Fibroblast of peridontal ligament (primary cell): ENCODE results near the gene ARHGEF7.

Experiments used
- DNase-seq: peaks from one replicate; pipeline ENCODE4 v3.0.0-alpha.2; 2010; ENCODE audit errors: extremely low read depth

Gene ARHGEF7

DNA sequence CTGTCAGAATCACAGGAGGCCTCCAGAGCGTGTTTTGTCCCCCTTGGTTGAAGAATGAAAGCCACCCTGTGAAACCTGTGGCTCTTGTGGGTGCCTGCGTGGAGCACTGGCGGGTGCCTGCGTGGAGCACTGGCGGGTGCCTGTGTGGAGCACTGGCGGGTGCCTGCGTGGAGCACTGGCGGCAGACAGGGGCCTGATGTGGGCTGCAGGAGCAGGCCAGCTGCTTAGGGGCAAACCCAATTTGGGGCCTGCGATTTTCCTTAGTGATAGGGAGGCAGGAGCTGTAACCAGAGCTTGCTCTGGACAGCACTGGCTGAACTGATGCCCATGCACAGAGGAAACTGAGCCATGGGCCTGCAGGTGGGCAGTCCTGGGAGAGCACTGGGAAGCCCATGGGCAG lies 24.3 kb downstream of the ARHGEF7 start:
- no peak for DNase-seq

DNA sequence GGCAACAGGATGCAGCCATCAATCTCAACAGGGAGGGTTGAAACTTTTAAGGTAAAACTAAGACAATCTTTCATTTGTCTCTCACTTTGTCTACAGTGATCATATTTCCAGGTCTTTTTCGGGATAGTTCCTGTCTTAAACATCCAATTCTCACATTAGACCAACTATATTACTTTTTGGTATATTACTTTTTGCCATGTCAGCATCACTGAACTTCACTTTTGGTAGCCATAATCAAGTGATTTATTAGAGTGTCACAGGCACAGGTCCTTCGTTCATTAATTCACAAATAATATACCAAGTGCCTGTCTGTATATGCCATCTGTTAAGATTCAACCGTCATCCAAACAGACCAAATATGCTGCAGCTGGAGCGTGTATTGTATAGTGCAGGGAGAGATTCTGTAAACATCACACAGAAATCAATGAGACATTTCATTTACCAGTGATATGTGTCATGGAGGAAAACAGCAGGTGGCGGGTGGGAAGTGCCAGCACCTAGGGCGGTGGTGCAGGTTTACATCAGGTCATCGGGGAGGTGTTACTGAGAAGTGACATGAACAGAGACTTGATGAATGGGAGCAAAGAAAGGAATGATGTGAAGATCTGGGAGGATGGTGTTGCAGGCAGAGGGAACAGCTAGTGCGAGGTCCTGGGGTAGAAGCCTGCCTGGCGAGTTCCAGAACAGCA lies 24.9 kb downstream of the ARHGEF7 start:
- no peak for DNase-seq

DNA sequence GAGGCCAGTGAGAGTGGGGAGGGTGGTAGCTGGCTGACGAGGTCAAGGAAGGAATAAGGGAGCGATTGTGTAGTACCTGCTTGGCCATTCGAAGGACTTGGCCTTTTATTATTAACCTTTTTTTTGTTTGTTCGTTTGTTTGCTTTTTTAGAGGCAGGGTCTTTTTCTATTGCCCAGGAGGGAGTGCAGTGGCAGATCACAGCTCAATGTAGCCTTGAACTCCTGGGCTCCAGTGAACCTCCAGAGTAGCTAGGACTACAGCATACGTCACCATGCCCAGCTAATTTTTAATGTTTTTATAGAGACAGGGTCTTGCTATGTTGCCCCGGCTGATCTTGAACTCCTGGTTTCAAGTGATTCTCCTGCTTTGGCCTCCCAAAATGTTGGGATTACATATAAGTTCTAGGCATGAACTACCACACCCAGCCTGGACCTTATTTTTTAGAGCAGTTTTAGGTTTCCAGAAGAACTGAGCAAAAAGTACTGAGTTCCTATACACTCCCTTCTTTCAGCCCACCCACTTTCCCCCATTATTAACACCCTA lies 25.5 kb downstream of the ARHGEF7 start:
- DNase-seq, result no peak

DNA sequence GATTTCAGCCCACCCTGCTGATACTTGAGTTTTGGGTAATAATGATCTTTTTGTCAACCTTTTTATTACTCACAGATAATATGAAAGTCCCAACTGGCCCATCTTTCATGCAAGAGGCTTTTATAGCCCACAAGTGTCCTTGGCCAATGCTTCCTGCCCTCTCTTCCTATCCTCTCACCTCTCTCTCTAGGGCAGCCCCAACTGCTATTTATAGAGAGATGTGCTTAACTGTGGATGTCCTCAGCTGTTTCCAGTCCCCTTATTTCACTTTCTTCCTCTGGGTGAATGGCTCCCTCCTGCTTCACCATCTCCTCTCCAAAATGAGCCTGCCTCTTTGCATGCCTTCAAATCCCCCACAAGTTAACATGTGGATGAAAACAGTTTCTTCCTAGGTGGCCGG lies 27.4 kb downstream of the ARHGEF7 start:
- no peak for DNase-seq

DNA sequence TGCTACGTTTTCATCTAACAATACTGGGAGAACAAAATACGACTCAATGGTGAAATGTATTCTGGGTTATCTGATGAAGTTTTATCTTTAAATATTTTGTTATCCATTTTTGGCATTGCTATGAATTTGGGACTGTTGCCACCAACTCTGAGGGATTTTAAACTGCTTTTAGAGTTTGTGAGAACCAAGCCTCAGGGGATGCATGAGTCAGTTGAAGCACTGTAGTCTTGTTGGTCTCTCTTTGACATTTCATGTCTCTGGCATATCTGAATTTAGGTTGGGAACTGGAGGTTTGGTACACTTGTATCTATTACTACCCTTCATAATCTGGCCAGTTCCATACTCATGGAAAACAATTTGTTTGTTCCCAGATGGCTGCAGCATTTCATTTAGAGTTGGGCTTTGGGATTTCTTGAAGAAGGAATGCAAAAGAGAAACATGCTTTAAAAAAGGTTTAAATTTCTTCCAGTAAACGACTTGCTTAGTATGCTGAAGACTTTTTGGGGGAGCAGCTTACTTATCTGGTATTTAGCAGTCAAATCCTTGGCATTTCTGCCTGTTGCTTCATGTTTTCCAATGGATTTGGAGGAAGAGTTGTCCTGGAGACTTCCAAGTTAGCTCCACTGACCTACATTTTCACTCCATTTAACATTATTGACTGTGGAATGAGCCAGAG lies 28.9 kb downstream of the ARHGEF7 start:
- DNase-seq, result peak; percentile 53

DNA sequence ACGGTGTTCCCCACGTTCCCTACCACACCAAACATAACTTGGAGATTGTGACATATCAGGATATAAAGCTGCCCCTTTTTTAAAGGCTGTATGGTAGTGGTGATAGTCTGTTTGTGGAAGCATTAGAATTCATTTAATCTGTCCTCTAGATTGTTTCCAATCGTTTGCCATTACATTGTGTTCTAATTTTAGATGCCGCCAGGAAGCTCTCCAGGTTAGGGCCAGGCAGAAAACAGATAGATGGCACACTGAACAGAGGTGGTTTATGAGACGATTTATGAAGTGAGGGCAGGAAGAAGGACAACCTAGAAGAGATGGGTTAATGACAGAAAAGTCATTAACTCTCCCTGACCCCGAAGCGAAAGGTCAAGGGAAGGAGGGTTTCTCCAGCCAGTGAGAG lies 30.0 kb downstream of the ARHGEF7 start:
- DNase-seq, result no peak

DNA sequence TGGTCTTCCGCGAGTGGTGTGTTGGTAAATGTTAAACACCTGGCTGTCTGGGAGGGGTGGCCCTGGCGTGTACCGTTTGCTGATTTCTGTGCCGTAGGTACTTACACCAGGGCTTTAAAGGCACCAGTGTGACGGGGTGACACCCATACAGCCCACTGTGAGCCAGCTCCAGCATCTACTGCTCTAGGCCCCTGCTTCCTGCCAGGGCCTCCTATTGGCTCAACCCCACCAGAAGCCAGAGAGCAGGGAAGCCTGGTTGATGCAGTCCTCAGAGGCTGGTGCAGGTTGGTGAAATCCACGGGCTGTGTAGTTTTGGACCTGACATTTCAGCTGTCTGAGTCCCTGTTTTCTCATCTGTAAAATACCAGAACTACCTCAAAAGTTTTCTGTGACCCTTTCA lies 30.4 kb downstream of the ARHGEF7 start:
- DNase-seq, result no peak

DNA sequence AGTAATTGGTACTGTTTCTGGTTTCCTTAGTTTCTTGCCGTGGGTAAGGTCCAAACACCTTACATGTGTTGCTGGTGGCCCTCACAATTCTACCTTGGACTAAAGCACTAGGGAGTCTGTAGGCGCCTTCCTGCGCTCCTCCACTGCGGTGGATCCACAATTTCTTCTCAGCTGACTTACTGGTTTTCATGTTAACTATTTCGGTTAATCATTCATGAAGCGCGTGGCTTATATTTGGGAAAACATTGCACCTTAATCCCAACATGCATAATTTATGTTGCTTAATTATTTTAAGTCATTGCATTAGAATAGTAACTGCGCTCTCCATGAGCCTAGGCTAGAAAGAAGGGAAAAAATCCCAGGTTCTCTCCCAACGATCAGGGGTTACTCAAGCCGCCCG lies 37.7 kb downstream of the ARHGEF7 start:
- DNase-seq, result no peak

DNA sequence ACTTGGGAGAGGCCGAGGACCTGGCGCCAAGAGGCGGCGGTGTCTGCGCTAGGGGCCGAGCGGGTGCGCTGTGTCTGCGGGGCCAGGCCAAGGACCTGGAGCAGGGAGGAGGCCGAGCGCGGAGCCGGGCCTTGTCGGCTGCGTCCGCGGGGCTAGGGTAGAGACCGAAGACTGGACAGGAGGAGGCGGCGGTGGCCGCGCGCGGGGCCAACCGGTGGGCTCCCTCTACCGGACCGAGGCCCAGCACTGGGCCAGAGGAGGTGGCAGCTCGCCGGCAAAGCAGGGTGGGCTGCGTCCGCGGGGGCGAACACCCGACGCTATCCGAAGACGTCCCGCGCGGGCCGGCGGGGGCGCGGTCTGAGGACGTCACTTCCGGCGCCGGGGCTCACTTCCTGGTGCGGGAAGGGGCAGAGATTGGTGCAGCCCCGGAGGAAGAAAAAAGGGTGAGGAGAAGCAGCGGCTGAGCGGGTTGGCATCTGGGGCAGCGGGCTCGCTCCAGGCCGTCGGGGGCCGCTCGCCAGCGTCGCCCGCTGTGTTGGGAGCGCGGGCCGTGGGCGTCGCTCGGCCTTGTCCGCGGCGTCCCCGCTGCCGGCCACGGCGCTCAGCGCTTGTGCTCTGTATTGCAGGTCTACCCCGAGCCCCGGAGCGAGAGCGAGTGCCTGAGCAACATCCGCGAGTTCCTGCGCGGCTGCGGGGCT lies 38.3 kb downstream of the ARHGEF7 start:
- peak; percentile 84 for DNase-seq

DNA sequence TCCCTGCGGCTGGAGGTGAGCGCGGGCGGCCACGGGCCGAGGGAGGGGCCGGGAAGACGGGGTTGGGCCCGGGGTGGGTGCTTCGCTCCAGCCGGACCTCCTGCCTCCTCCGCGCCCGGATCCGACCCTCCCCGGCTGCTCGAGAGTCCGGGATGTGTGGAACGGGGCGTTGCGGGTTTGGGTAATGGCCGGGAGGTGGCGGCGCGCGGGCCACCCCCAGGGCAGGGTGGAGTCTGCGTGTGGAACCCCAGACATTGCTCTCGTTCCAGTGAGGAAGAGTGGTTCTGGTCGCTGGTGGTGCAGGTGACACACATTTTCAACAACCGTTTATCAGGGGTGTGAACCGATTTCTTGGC lies 38.8 kb downstream of the ARHGEF7 start:
- no peak for DNase-seq

DNA sequence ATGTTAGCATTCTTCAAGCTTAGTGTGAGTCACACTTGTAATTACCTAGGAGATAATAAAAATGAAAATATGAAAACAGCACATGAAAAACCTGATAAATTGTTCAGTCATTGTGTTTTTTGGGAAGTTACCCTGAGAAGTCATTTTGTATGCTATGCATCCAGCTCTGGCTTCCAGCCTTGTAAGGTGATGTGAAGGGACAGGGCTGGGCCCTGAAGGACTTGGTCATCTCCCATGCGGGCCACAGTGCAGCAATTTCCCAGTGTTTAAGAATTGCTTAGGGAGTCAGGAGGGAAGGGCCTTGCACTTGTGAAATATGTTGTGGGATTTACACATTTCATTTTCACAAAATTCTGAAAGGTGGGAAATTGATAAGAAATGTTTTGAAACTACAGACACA lies 41.3 kb downstream of the ARHGEF7 start:
- DNase-seq, result peak; percentile 14

DNA sequence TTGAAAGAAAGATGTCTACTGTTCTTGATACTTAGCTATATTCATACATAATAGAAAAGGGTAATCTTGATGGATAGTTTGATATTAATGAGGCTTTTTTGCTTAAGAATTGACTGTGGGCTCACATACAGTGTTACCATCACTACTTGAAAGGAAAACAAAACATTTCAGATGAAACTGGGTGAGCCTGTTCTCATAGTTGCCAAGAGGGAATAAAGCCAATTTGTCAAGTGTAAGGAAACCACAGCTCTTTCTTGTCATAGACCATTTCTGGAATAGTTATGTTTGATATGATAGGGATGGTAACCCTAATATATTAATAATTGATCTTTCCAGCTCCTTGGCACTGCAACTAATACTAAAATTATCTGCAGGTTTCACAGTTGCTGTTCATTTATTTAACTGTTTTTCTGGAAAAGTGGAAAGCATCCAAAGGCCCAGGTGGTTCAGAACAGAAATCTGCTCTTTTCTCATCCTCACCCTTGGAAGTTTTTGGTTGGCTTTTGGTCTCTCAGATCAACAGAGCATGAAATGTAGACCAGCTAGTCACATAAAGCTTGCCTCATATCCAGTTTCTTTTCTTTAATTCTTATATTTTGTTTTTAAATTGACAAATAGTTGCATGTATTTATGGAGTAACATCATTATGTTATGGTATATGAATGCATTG lies 43.2 kb downstream of the ARHGEF7 start:
- peak; percentile 18 for DNase-seq

DNA sequence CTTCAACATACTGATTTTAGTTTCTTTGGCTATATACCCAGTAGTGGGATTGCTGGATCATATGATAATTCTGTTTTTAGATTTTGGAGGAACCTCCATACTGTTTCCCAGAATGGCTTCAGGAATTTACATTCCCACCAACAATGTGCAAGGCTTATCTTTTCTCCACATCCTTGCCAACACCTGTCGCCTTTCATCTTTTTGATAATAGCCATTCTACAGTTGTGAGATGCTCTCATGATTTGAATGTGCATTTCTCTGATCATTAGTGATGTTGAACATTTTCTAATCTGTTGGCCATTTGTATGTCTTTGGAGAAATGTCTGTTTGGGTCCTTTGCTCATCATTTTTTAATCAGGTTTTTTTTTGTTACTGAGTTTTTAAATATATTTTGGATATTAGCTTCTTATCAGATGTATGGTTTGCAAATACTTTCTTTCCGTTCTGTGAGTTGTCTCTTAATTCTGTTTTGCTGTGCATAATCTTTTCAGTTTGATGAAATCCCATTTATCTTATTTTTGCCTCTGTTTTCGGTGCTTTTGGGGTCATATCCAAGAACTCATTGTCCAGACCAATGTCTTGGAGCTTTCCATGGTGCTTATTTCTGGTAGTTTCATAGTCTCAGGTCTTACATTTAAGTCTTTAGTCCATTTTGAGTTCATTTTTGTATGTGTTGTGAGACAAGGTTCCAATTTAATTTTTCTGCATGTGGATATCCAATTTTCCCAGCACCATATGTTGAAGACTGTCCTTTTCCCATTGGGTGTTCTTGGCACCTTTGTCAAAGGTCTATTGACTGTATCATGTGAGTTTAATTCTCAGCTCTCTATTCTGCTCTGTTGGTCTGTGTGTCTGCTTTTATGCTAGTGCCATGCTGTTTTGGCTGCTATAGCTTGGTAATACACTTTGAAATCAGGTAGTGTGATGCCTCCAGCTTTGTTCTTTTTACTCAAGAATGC lies 44.5 kb downstream of the ARHGEF7 start:
- DNase-seq, result no peak

DNA sequence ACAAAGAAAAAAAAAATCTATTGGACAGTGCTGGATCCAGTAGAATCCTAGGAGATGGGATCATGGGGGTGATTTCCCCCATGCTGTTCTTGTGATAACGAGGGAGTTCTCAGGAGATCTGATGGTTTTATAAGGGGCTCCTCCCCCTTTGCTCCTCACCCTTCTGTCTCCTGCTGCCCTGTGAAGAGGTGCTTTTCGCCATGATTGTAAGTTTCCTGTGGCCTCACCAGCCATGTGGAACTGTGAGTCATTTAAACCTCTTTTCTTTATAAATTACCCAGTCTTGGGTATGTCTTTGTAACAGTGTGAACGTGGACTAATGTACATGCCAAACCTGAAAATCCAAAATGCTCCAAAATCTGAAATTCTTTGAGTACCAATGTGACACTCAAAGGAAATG lies 45.5 kb downstream of the ARHGEF7 start:
- DNase-seq, result no peak

DNA sequence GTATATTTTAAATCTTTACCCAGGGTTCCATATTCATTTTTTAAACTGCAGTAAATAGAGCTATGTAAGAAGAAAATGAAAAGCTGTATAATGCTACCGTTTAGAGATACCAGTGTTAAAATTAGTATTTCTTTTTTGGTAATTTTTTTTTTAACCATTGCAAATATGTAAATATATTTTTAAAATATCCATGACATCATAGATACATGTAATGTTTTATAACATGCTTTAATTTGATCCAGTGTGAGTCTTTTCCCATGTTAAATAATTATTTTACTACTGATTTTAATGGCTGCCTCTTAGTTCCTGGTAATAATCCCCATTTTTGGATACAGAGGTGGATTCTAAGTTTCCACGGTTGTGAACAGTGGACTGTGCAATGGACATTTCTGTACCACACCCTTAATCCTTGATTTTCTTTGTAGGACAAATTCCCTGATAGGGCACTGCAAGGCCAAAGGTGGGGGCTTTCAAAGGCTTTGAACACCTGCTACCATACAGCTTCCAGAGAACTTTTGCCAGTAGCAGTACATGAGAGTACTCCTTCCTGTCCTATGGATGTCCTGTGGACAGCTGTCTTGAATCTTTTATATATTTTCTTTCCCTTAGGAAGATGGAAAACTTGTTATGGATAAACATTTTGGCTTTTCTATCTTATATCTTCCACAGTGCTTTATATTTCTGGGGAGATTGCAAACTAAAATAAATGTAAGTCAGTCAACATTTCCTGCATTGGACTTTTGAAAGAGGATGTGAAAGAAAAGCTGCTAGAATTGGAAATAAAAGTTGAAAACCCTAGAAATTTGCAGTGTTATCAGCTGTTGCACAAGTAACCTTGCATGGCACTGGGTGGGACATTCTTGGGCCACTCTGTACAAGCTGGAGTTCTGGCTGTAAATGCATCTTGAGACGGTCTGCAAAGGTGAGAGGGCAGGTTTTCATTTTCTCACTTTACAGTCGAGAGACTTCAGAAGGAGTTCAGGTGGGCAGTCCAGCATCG lies 46.8 kb downstream of the ARHGEF7 start:
- no peak for DNase-seq

DNA sequence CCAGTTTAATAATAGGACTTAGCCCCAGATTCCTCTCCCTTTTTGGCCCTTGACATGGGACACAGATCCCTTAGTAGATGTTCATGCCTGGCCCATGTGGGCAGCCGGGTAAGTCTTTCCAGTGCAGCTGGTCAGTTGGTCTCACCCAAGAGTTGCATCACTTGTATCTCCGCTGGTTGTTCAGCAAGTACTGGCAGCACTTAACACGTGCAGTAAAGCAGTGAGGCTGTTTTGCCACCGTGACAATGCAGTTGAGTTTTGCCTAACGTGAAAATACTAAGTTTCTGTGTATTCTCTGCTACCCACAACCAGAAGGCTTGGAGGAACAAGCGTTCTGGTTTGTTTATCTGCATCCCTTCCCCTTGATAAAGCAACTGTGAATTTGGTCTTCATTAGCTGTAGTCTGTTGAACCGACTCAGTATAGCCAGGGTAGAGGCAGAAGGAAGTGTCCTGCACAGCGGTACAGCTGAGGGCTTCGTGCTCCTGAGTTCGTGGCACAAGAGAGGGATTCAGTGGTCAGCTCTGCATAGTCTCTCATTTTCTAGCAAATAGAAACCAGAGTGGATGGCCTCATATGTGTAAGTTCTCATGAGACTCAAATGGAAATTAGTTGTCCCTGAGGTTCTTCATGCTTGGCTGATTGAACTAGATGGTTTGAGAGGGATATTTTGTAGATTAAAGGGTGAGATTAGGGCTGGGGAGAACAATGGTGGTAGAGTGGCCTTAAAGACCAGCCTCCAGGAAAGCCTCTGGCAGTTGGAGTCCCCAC lies 50.3 kb downstream of the ARHGEF7 start:
- no peak for DNase-seq

DNA sequence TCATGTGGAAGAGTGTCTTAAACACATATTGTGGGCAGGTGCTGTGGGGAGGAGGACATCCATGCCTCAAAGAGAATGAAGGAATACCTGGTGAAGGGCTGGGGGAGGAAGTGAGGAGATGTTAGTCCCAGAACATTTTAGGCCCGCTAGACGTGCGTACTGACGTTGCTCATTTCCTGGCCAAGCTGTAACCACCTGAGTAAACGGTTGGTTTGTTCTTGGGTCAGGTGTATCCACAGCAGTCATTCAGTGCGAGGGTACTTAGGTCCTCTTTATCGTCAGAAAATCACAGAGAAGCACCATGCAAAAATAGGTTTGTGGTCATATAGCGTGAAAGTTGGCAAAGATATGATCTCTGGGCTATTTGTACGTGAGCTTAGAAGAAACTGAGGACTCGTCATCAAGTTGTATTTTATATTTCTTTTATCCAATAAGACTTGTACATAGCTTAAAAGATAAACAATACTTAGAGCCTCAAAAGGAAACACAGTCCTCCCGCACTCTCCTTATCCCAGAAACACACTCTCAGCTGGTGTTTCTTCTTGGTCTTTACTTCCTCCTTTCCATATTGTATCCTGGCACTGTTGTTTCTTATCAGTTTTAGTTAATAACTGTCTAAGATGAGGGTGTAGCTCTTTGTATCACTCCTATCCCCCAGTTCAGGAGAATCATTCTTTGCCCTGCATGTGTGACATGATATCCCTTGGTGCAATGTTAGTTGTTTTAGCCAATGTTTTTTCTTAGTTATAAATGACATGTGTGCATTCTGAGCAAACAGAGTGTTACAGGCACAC lies 52.0 kb downstream of the ARHGEF7 start:
- no peak for DNase-seq

DNA sequence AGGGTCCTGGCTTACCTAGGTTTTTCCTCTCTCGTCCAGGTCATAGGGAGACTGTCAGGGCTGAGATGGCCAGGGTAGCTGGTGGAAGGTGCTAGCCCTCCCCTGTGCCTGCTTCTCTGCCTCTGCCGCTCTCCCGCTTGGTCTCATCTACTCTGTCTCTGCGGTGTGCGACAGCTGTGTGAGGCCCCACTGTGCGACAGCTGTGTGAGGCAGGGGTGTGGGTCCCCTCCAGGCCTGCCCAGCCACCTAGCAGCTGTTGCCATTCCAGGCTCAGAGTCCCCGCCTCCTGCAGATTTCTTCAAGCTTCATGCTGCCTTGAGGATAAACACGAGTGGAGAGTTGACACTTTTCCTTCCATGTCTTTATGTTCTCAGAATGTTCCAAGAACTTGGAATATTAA lies 53.0 kb downstream of the ARHGEF7 start:
- no peak for DNase-seq
